HL-60 (cell line): ENCODE results near the gene WFS1.

ENCODE experiments used
- CTCF ChIP-seq: IDR thresholded peaks from one replicate; pipeline ENCODE4 v1.5.1; 2011; ENCODE audit warnings: low read length, control low read depth, inconsistent platforms; ENCODE audit not compliant: insufficient read depth
- GABPA ChIP-seq: IDR thresholded peaks from 2 replicates; pipeline ENCODE4 v1.6.1; 2012; ENCODE audit warnings: low read depth
- POLR2AphosphoS5 ChIP-seq: IDR thresholded peaks from 2 replicates; pipeline ENCODE4 v1.6.1; 2012; ENCODE audit warnings: low read depth
- REST ChIP-seq: IDR thresholded peaks from 2 replicates; pipeline ENCODE4 v1.6.1; 2012; ENCODE audit warnings: low read depth; ENCODE audit not compliant: insufficient replicate concordance

GRCh38 chr4:6328526-6328925 lies 58.9 kb downstream of the WFS1 start:
- TF ChIP-seq GABPA (no peak), CTCF (no peak), POLR2AphosphoS5 (no peak), REST (no peak)
